Lower lobe of right lung (tissue), 2 donors: Measurements from ENCODE around the gene KIAA1549. TPM values are rescaled to one million over a fixed set of nuclear protein-coding genes. Genes with fewer than 3 reads are reported as not detected.
A peak's percentile ranks its signal among the peaks of the same experiment; 100 is the strongest.

Source experiments
- ATAC-seq, 2 donors: fragments of 200-7000 bp; cut with Tn5 transposase; one replicate each; pipeline ENCODE4 v1.9.1; 2020 to 2022; ENCODE audit warnings: mild to moderate bottlenecking in 2 of 2, moderate library complexity in 2 of 2
- DNase-seq: peaks from one replicate; pipeline ENCODE4 v3.0.0-alpha.2; 2020
- H3K27ac ChIP-seq: fragments of 200-600 bp; one replicate; pipeline ENCODE4 v1.8.0; 2022
- H3K27me3 ChIP-seq: fragments of 200-600 bp; one replicate; pipeline ENCODE4 v1.8.0; 2022; ENCODE audit warnings: low read depth
- H3K36me3 ChIP-seq: fragments of 200-600 bp; one replicate; pipeline ENCODE4 v1.8.0; 2022; ENCODE audit warnings: mild to moderate bottlenecking
- H3K4me1 ChIP-seq: fragments of 200-600 bp; one replicate; pipeline ENCODE4 v1.8.0; 2022
- H3K4me3 ChIP-seq: fragments of 200-600 bp; one replicate; pipeline ENCODE4 v1.8.0; 2022; ENCODE audit warnings: mild to moderate bottlenecking
- H3K9me3 ChIP-seq: fragments of 200-600 bp; one replicate; pipeline ENCODE4 v1.8.0; 2022
- intact Hi-C: fragments of 100-400 bp; cut with DNase I; formaldehyde crosslinking; loops from one replicate; pipeline ENCODE4 v1.11.0; 2022
- total RNA-seq: library from RNA; stranded (reverse); fragmentation: NEBNext Ultra II Directional; extraction: Animal tissue kit (Norgen Biotek cat#: 25700); gene quantifications from one replicate; pipeline ENCODE4 v1.2.1, GENCODE V29; 2021
- TF ChIP-seq, protein P1 (sequence below): fragments of 200-600 bp; IDR thresholded peaks from one replicate; pipeline ENCODE4 v1.8.0; 2022; ENCODE audit warnings: antibody characterized with exemption, mild to moderate bottlenecking
- donor health status: DM: no; HTN: yes; CAD: no; lungs with severe emphysema.

The KIAA1549 gene
- total RNA-seq, 1 donor from 2014 or later = 5.3 TPM

DNA sequence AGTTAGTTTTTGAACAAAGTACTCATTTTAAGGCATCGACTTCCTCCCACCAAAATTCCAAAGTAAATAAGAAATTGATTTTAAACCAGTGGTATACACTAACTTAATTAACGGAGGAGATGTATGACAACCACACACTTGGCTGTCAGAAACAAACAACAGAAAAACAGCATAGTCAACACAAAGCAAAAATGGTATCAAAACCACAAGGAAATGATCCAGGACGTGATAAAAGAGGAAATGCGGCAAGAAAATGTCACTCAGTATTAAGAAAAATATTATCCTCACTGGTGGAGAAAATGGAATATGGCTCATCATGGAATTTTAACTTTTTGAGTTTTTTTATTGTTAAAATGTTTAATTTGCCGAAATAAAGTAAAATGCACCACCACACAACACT lies 17.5 kb downstream of the KIAA1549 start:
- Histone ChIP-seq H3K27ac (no peak overlapping the region), H3K4me1 (peaks cover 21% of the 10 kb centered on the region), H3K9me3 (no peaks in the 10 kb centered on the region), H3K4me3 (no peak overlapping the region), H3K36me3 (no peaks in the 10 kb centered on the region), H3K27me3 (no peaks in the 10 kb centered on the region)
- DNase-seq (no peak), ATAC-seq (no peak)
- intact Hi-C loops = no loop called here
- TF ChIP-seq, protein P1, sequence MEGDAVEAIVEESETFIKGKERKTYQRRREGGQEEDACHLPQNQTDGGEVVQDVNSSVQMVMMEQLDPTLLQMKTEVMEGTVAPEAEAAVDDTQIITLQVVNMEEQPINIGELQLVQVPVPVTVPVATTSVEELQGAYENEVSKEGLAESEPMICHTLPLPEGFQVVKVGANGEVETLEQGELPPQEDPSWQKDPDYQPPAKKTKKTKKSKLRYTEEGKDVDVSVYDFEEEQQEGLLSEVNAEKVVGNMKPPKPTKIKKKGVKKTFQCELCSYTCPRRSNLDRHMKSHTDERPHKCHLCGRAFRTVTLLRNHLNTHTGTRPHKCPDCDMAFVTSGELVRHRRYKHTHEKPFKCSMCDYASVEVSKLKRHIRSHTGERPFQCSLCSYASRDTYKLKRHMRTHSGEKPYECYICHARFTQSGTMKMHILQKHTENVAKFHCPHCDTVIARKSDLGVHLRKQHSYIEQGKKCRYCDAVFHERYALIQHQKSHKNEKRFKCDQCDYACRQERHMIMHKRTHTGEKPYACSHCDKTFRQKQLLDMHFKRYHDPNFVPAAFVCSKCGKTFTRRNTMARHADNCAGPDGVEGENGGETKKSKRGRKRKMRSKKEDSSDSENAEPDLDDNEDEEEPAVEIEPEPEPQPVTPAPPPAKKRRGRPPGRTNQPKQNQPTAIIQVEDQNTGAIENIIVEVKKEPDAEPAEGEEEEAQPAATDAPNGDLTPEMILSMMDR = no peak

DNA sequence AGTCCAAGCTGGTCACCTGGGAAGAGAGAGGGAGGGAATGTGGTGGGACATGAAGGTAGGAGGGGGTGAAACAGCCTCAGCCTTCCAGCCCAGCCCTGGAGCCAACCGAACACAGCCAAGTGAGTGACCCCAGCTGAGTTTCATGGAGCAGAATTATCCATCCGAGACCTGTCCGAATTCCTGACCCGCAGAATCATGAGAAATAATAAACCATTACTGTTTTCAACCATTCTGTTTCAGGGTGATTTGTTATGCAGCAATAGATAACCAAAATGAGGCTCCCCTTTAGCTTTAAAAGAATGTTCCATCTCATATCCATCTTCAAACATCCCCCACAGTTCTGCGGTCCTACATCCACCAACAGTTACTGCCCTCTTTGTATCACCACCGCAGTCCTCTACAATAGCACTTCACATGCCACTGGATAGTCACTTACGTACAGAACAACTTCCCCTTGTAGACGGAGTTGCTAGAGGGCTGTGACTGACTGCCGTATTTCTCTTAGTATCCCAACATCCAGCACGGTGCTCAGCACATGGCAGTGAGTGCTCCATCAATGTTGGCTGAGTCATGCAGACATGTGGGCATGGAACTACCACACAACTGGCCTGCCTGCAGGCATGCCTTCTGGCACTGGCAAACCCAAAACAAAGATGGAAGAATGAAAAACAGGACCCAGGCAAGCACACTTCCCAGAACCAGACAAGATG lies 18.5 kb downstream of the KIAA1549 start:
- TF ChIP-seq, protein P1 = no peak
- no peak overlapping the region for H3K4me3 ChIP-seq
- ATAC-seq (peak; percentile 70 to 73), DNase-seq (no peak)
- intact Hi-C loops = no loop called here
- H3K27ac ChIP-seq = no peak overlapping the region
- no peaks in the 10 kb centered on the region for H3K27me3 ChIP-seq
- peaks cover 31% of the 10 kb centered on the region for H3K4me1 ChIP-seq
- no peaks in the 10 kb centered on the region for H3K36me3 ChIP-seq
- H3K9me3 ChIP-seq = no peaks in the 10 kb centered on the region

DNA sequence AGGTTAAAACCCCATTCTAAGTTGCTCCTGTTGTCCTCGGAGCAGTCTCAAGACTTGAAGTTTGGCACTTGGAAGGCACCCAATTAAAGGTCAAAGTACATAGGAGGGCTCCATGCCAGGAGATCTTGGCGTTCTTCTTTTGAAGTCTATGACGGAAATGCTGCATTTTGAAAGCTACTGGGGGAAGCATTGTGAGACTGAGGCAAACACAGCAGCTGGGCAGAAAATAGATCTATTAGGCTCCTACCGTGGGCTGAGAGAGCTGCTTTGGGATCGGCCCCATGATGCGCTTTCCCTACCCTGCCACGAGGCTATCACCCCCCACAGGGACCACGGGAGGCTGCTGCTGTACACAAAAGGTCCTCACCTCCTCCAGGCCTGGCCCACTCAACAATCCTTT lies 20.0 kb downstream of the KIAA1549 start:
- Histone ChIP-seq H3K4me3 (no peak overlapping the region), H3K4me1 (peaks cover 31% of the 10 kb centered on the region), H3K27me3 (no peaks in the 10 kb centered on the region), H3K36me3 (no peaks in the 10 kb centered on the region), H3K9me3 (no peaks in the 10 kb centered on the region), H3K27ac (peak overlapping the region; percentile 32)
- TF ChIP-seq, protein P1 = no peak
- ATAC-seq (peak; percentile 53 to 63), DNase-seq (no peak)
- intact Hi-C loops = no loop called here

DNA sequence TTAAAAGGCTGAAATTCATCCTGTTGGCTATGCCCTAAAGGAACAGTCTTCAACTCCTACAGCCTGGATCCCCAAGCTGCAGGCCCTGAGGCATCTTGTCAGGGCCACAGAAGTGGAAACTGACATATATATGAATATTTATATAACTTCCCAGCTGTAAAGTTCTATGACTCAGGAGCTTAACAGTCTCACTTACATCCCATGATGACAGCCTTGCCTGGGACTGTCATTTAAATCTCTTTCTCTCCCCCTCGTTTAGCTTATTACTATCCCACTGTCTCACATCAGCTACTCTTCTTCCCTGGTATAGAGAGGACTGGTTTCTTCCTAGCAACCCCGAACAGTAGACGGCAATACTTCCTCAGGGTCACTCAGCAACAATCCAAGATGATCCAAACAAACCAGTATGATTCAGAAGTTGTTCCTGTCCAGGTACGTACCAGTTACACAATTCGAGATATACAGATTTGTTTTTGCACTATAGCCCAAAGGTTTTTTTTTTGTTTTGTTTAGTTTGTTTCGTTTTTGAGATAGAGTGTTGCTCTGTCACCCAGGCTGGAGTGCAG lies 22.7 kb downstream of the KIAA1549 start:
- peak; percentile 82 to 88 for ATAC-seq

DNA sequence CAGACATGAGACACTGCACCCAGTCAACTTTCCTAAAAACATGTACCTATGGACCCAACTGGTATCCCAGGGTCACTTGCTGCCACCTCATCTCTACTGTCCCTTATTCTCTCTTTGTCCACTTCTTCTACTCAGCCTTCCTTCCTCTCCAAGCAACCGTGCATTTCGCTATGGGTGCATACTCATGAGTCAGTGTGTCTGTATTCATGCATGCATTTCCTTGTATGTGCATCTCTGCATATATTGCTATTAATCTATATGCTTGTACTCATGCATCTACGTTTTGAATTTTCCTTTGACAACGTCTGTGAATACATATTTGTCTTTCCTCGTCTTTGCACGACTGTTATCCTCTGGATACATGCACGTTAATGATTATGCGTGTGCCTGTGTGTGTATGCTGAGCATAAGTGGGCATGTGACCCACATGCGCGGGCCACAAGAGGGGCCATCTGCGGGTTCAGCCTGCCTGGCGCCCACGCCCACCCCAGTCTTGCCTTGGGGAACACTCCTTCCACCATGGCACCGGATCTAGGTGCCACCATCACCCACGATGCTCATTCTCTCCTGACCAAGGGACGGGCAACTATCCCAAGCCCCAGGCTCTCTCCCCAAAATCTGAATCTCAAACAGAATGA lies 23.3 kb downstream of the KIAA1549 start:
- intact Hi-C loops = no loop called here
- peaks cover 31% of the 10 kb centered on the region for H3K4me1 ChIP-seq
- H3K36me3 ChIP-seq = no peaks in the 10 kb centered on the region
- TF ChIP-seq, protein P1 = no peak
- ATAC-seq (no peak), DNase-seq (no peak)
- no peaks in the 10 kb centered on the region for H3K27me3 ChIP-seq
- no peak overlapping the region for H3K4me3 ChIP-seq
- H3K27ac ChIP-seq = peak overlapping the region; percentile 44
- H3K9me3 ChIP-seq = no peaks in the 10 kb centered on the region

More for the DNA sequence above, 22.7 kb downstream of the KIAA1549 start:
- TF ChIP-seq, protein P1 = no peak
- Histone ChIP-seq H3K4me3 (no peak overlapping the region), H3K36me3 (no peaks in the 10 kb centered on the region), H3K27me3 (no peaks in the 10 kb centered on the region), H3K27ac (peak overlapping the region; percentile 44), H3K4me1 (peaks cover 31% of the 10 kb centered on the region), H3K9me3 (no peaks in the 10 kb centered on the region)
- intact Hi-C loops = no loop called here
- no peak for DNase-seq
